BLaER1 treated with 17β-estradiol and CSF1 and Interleukin-3, amounts not matched to agents 10 nM and 100 nM (cell line): ENCODE data around the gene RGS6.

Experiments used
- H3K27ac ChIP-seq, 11 experiments: shearing (Covaris generic); formaldehyde crosslinking; 2 replicates each; pipeline ENCODE4 v1.8.1; 2022
- H3K27me3 ChIP-seq, 11 experiments: shearing (Covaris generic); formaldehyde crosslinking; 2 replicates each; pipeline ENCODE4 v1.8.1; 2022
- H3K36me3 ChIP-seq, 11 experiments: shearing (Covaris generic); formaldehyde crosslinking; 2 replicates each; pipeline ENCODE4 v1.8.1; 2022
- H3K4me1 ChIP-seq, 10 experiments: shearing (Covaris generic); formaldehyde crosslinking; 2 replicates each; pipeline ENCODE4 v1.8.1; 2022
- H3K4me2 ChIP-seq, 11 experiments: shearing (Covaris generic); formaldehyde crosslinking; 2 replicates each; pipeline ENCODE4 v1.8.1; 2022
- H3K4me3 ChIP-seq, 10 experiments: shearing (Covaris generic); formaldehyde crosslinking; 2 replicates each; pipeline ENCODE4 v1.8.1; 2022
- H3K9ac ChIP-seq, 11 experiments: shearing (Covaris generic); formaldehyde crosslinking; 2 replicates each; pipeline ENCODE4 v1.8.1; 2022
- H3K9me3 ChIP-seq, 11 experiments: shearing (Covaris generic); formaldehyde crosslinking; replicated peaks in 1 of 11; 2 replicates each; pipeline ENCODE4 v1.8.1; 2022
- H4K20me1 ChIP-seq, 11 experiments: shearing (Covaris generic); formaldehyde crosslinking; 2 replicates each; pipeline ENCODE4 v1.8.1; 2022
- Cebpa-rat ChIP-seq, 11 experiments: shearing (Covaris generic); IDR thresholded peaks; 2 replicates each; pipeline ENCODE4 v1.8.1; 2022

Gene RGS6

DNA sequence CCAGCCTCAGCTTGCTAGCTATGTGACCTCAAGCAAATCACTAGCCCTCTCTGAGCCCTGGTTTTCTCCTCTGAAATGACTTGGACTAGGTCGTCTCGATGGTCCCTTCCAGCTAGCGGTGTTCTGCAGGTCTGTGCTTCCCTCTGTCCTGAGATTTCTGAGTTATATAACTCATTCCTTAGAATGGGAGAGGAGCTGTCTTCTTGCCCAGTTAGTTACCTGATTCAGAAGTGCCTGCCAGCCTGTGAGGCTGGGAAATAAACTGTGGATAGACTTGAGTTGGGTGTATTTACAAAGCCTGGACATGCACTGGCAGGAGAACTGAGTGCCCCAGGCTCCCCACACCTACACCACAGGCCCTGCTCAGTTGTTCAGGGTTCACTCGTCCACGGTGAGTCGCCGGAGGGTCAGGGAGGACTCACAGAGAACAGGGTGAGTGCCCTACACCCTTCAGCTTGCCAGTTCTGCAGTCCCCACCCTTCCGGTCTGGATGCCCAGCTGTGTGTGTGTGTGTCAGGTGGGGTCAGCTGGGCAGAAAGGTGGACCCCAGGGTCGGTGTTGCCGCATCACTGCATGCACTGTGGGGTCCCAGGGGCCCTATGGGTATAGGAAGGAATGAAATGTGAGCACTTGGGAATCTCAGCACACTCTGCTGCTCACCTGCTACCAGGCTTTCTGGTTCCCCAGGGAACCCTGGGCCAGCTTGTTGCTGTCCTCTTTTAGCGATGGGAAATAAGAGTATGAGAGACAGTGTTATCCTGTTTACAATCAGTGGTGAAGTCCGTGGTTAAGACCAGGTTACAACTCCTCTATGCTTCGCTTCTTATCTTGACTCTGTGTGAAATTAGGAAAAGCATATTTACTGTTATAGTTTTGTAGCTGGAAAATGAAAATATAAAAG is 613.4 kb downstream of the RGS6 start:
- no peak overlapping the region for H3K4me3 ChIP-seq
- peak overlapping the region; percentile 68 to 95 (median 84) for H3K4me2 ChIP-seq
- H3K27ac ChIP-seq = peak overlapping the region in 4 of 11 experiments; percentile 37 to 58 (median 48); a peak in 5 of 22 replicates
- peaks cover 0 to 23% (median 0%) of the 10 kb centered on the region in 11 experiments; a peak in 5 of 22 replicates for H3K27me3 ChIP-seq
- H3K9ac ChIP-seq = peak overlapping the region in 4 of 11 experiments; percentile 7 to 60 (median 46); a peak in 4 of 22 replicates
- H4K20me1 ChIP-seq = 0 out of 22 replicates have a peak, but pooled peaks cover 0 to under 1% (median 0%) of the 10 kb centered on the region in 11 experiments
- H3K4me1 ChIP-seq = peaks cover 68 to 84% (median 79%) of the 10 kb centered on the region in 10 experiments
- no peaks in the 10 kb centered on the region for H3K36me3 ChIP-seq
- no peak for TF ChIP-seq Cebpa-rat (IDR thresholded peaks at IDR 0.05)
- H3K9me3 ChIP-seq = no peaks in the 10 kb centered on the region

DNA sequence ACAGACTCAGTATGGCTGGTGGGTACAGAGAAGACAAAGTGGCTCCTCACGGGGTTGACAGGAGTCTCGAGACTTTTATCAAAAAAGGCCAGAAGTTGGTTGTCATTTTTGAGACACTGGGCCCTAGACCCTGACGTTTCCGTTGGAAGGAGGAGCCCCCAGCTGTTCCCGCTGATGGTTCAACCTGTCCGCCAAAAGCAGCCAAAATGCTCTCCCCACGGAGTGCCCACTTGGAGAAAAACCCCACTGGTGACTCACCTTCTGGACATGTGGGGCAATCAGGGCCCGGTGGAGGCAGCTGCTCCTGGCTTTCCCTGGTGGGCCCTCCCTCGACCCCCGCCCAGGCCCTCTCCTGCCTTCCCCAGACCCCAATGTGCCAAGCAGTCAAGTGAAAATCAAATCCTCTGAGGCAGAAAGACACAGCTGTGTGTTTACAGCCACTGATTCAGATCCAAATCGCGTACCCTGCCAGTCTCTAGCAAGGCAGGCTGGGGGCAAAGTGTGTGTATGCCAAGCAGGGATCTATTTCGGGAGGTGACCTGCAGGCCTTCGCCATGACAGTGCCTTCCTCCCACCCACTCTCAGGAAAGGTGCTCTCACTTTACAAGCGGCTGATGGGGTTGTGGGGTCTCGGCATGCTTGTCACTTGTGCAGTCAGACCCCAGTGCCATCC is 614.3 kb downstream of the RGS6 start:
- H3K4me1 ChIP-seq = peaks cover 63 to 76% (median 71%) of the 10 kb centered on the region in 10 experiments

DNA sequence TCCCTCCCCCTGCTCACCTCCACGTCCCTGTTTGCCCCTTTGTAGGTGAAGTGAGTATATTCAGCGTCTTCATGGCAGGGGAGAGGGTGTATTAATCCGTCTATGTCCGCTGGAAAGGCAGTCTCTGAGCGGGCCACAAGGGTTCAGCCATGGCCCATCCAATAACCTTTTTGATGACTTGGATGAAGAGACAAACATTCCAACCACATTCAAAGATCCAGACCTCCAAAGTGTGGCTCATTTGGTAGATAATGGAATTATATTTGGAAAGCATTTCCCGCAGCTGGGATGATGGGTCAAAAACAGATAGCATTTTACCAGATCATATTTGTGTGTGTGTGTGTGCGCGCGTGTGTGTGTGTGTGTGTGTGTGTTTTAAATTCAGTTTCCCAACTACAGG is 615.8 kb downstream of the RGS6 start:
- peaks cover 0 to 23% (median 0%) of the 10 kb centered on the region in 11 experiments; a peak in 5 of 22 replicates for H3K27me3 ChIP-seq
- no peak overlapping the region for H3K27ac ChIP-seq
- no peak overlapping the region for H3K9ac ChIP-seq
- no peaks in the 10 kb centered on the region for H3K9me3 ChIP-seq
- no peak overlapping the region for H3K4me3 ChIP-seq
- peaks cover 58 to 72% (median 67%) of the 10 kb centered on the region in 10 experiments for H3K4me1 ChIP-seq
- peak overlapping the region in 9 of 11 experiments; percentile 72 to 95 (median 84); a peak in 13 of 22 replicates for H3K4me2 ChIP-seq
- no peak for TF ChIP-seq Cebpa-rat (IDR thresholded peaks at IDR 0.05)
- no peaks in the 10 kb centered on the region for H4K20me1 ChIP-seq
- no peaks in the 10 kb centered on the region for H3K36me3 ChIP-seq

More for the DNA sequence above, 614.3 kb downstream of the RGS6 start:
- Histone ChIP-seq H3K4me3 (no peak overlapping the region; a peak in 1 of 20 replicates), H3K36me3 (no peaks in the 10 kb centered on the region), H4K20me1 (no peaks in the 10 kb centered on the region), H3K4me2 (peak overlapping the region; percentile 21 to 95 (median 84); a peak in 21 of 22 replicates), H3K27me3 (peaks cover 0 to 23% (median 0%) of the 10 kb centered on the region in 11 experiments; a peak in 5 of 22 replicates), H3K9ac (peak overlapping the region in 6 of 11 experiments; percentile 29 to 60 (median 46); a peak in 10 of 22 replicates), H3K9me3 (no peaks in the 10 kb centered on the region), H3K27ac (peak overlapping the region in 6 of 11 experiments; percentile 0 to 58 (median 38); a peak in 11 of 22 replicates)
- no peak for TF ChIP-seq Cebpa-rat (IDR thresholded peaks at IDR 0.05)

DNA sequence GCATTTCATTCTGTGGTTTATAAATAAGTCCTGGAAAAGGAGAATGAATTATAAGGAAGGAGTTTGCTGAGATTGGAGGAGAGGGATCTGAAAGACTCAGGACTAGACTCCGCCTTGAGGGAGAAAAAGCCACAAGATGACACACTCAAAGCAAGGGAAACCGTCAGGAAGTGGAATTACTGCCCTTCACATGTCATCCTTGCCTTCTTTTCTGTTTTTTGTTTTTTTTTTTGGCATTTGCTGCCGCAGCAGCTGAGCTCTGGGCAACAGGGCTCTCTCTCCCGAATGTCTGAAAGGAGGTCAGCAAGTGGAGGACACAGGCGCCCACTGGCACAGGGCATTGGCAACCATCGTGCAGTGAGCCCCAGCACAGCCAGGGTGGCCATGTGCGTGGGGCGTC is 616.8 kb downstream of the RGS6 start:
- Histone ChIP-seq H3K4me3 (no peak overlapping the region), H3K27ac (no peak overlapping the region), H3K9me3 (no peaks in the 10 kb centered on the region), H3K36me3 (no peaks in the 10 kb centered on the region), H3K4me2 (peak overlapping the region; percentile 49 to 84 (median 75)), H3K9ac (no peak overlapping the region), H3K4me1 (peaks cover 48 to 67% (median 57%) of the 10 kb centered on the region in 10 experiments), H3K27me3 (peaks cover 0 to 23% (median 0%) of the 10 kb centered on the region in 11 experiments; a peak in 5 of 22 replicates), H4K20me1 (no peaks in the 10 kb centered on the region)
- no peak for TF ChIP-seq Cebpa-rat (IDR thresholded peaks at IDR 0.05)

DNA sequence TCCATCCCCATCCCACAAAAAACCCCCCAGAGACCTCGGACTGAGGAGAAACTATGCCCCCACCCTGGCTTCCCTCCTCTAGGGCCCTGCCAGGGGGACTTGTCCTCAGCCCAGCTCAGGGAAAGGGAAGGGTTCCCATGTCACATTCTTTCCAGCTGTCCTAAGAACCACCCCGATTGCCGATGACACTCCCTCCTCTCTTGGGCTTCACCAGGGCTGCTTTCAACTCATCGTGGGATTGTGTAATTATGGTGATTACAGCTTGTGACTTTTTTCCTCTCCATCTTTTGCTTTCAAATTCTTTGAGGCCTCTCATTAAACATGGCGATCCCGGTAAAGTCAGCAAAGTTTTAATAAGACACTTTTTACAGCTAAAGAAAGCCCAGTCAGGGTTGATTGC is 617.6 kb downstream of the RGS6 start:
- no peaks in the 10 kb centered on the region for H3K9me3 ChIP-seq
- no peaks in the 10 kb centered on the region for H3K36me3 ChIP-seq
- H4K20me1 ChIP-seq = no peaks in the 10 kb centered on the region
- no peak overlapping the region for H3K4me3 ChIP-seq
- TF ChIP-seq Cebpa-rat (IDR thresholded peaks at IDR 0.05) = no peak
- peaks cover 40 to 59% (median 48%) of the 10 kb centered on the region in 10 experiments for H3K4me1 ChIP-seq
- peak overlapping the region; percentile 49 to 84 (median 75); a peak in 17 of 22 replicates for H3K4me2 ChIP-seq
- H3K9ac ChIP-seq = no peak overlapping the region
- peaks cover 0 to 23% (median 0%) of the 10 kb centered on the region in 11 experiments; a peak in 5 of 22 replicates for H3K27me3 ChIP-seq
- no peak overlapping the region for H3K27ac ChIP-seq

DNA sequence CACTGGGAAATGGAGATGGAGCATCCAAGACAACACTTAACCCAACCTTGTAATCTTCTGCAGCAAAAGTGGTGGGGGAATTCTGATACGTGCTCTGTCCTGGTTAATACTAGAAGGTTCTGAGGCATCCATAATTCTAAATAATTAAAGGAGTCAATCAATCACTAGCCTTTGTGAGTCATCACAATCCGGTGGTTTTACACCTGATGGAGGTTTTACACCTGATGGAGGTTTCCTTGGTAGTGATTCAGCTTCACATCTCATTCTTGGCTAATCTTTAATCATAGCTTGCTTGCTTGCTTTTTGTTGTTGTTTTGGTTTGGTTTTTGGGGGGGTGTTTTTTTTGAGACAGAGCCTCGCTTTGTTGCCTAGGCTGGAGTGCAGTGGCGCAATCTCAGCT is 618.3 kb downstream of the RGS6 start:
- H3K36me3 ChIP-seq = no peaks in the 10 kb centered on the region
- H3K4me1 ChIP-seq = peaks cover 33 to 52% (median 42%) of the 10 kb centered on the region in 10 experiments
- no peak overlapping the region for H3K9ac ChIP-seq
- TF ChIP-seq Cebpa-rat (IDR thresholded peaks at IDR 0.05) = no peak
- H3K9me3 ChIP-seq = no peaks in the 10 kb centered on the region
- peaks cover 0 to 16% (median 0%) of the 10 kb centered on the region in 11 experiments; a peak in 5 of 22 replicates for H3K27me3 ChIP-seq
- H3K27ac ChIP-seq = no peak overlapping the region
- H4K20me1 ChIP-seq = no peaks in the 10 kb centered on the region
- no peak overlapping the region for H3K4me3 ChIP-seq
- H3K4me2 ChIP-seq = no peak overlapping the region

DNA sequence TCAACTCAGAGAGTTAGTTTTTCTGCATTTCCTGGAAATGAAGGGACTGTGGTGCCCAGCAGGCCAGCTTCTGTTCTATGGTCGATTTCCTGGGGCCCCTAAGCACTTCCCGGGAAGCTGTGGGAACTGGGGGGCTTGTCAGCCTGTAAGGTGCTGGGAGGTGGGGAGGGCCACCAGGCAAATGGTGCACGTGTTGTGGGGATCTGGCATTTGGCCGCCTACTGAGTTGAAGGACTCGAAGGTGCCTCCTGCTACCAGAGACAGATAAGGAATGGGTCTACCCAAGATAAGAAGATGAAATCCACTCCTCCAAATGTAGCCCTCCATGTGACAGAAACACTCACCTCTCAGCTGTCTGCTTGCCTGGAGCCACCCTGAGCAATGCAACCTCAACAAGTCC is 620.0 kb downstream of the RGS6 start:
- Histone ChIP-seq H3K36me3 (no peaks in the 10 kb centered on the region), H4K20me1 (no peaks in the 10 kb centered on the region), H3K27ac (no peak overlapping the region), H3K4me3 (no peak overlapping the region), H3K9ac (no peak overlapping the region), H3K4me2 (no peak overlapping the region), H3K27me3 (no peaks in the 10 kb centered on the region), H3K4me1 (peaks cover 17 to 35% (median 24%) of the 10 kb centered on the region in 10 experiments), H3K9me3 (no peaks in the 10 kb centered on the region)
- TF ChIP-seq Cebpa-rat (IDR thresholded peaks at IDR 0.05) = no peak

DNA sequence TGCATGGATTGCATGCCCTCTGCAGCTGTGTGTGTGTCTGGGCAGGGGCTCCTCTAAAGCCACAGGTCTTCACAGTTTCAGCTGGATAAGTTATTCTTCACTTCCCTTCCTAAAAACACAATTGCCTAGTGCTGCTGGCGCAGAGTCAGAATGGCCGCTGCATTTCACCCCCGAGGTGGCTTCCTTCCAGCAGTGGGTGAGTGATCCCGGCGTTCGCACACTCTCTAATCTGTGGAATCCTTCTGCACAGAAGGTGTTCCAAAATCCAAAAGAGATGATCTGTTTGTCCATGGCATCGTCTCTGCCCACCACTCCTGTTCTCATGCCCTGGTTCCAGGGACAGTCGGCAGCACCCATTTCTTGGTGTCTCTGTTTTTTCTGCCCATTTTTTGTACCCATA is 620.9 kb downstream of the RGS6 start:
- Histone ChIP-seq H3K9ac (no peak overlapping the region), H3K4me2 (no peak overlapping the region), H3K27ac (no peak overlapping the region), H3K4me3 (no peak overlapping the region), H3K36me3 (no peaks in the 10 kb centered on the region), H3K4me1 (peaks cover 15 to 26% (median 18%) of the 10 kb centered on the region in 10 experiments), H4K20me1 (no peaks in the 10 kb centered on the region), H3K9me3 (no peaks in the 10 kb centered on the region), H3K27me3 (no peaks in the 10 kb centered on the region)
- TF ChIP-seq Cebpa-rat (IDR thresholded peaks at IDR 0.05) = no peak

DNA sequence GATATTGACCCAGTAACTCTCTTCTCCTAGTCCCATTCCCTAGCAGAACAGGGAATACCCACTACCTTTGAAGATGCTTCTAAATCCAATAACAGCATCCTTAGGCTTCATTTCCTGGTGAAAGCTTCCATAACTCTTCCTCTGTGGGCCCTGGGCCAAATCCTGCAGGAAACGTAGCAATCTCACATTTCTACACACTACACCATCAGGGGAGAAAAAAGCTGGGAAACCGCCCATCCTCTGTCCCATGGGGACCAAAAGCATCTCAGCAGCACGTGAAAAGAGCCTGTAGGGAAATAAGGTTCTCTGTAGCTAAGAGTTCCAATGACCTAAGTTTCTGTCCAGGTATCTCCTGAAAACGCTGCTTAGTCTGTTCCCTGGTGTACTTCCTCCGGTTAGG is 621.4 kb downstream of the RGS6 start:
- Histone ChIP-seq H3K4me1 (peaks cover 12 to 21% (median 16%) of the 10 kb centered on the region in 10 experiments), H3K27ac (no peak overlapping the region), H3K36me3 (no peaks in the 10 kb centered on the region), H3K9me3 (no peaks in the 10 kb centered on the region), H3K9ac (no peak overlapping the region), H4K20me1 (no peaks in the 10 kb centered on the region), H3K4me3 (no peak overlapping the region), H3K4me2 (no peak overlapping the region), H3K27me3 (no peaks in the 10 kb centered on the region)
- TF ChIP-seq Cebpa-rat (IDR thresholded peaks at IDR 0.05) = no peak
